Endothelial cell of umbilical vein (primary cell): Measurements from ENCODE around the gene PRKG1. TPM values are rescaled to one million over a fixed set of nuclear protein-coding genes. Genes with fewer than 3 reads are reported as not detected.

ENCODE experiments used
- BruUV-seq: library from RNA; stranded (reverse); fragments of 400-500 nt; replicated peaks from 2 replicates; lab custom pipeline; 2021; lab: Mats Ljungman, UMichigan
- CTCF ChIA-PET: fragments of 300-600, 350-600 bp; sonication (Branson Sonifier 250); formaldehyde crosslinking; loops from one replicate; lab custom pipeline; 2021; ENCODE audit warnings: antibody characterized with exemption, inconsistent platforms; lab: Charles Lee
- POLR2A ChIA-PET: fragments of 300-600, 350-600 bp; sonication (Branson Sonifier 250); formaldehyde crosslinking; loops from one replicate; lab custom pipeline; 2021; ENCODE audit warnings: antibody characterized with exemption, inconsistent platforms; lab: Charles Lee
- DNase-seq: peaks from one replicate; pipeline ENCODE4 v3.0.0-alpha.2; 2011; ENCODE audit warnings: low read depth, low spot score
- FAIRE-seq: peaks from 2 replicates; lab custom pipeline; 2011; peaks lifted over from hg19 to GRCh38; lab: Jason Lieb, UNC
- H2AFZ ChIP-seq: 2 replicates; pipeline ENCODE4 v1.6.0; 2012; ENCODE audit warnings: low read depth, low read length, control low read depth, inconsistent platforms
- H3K27ac ChIP-seq: 2 replicates; pipeline ENCODE4 v1.5.1; 2011; ENCODE audit warnings: low read depth, mild to moderate bottlenecking, control low read depth, low read length, moderate library complexity; ENCODE audit not compliant: insufficient read depth
- H3K27me3 ChIP-seq, 2 experiments: 2 replicates each; pipeline versions ENCODE4 v1.6.0 to v1.6.1; 2011; ENCODE audit warnings: low read length in 2 of 2, mixed read lengths in 1 of 2; ENCODE audit not compliant: control insufficient read depth in 2 of 2, insufficient read depth in 2 of 2
- H3K36me3 ChIP-seq, 2 experiments: 2 replicates in 1 of 2; 3 replicates in 1 of 2; pipeline ENCODE4 v1.5.1; 2011; ENCODE audit warnings: low read length in 2 of 2, mild to moderate bottlenecking in 1 of 2, moderate library complexity in 1 of 2; ENCODE audit not compliant: control insufficient read depth in 2 of 2, insufficient read depth in 2 of 2; ENCODE audit errors: extremely low read depth in 1 of 2
- H3K4me1 ChIP-seq: 3 replicates; pipeline ENCODE4 v1.5.1; 2011; ENCODE audit warnings: mild to moderate bottlenecking, low read length; ENCODE audit not compliant: control insufficient read depth, insufficient read depth; ENCODE audit errors: extremely low read depth
- H3K4me2 ChIP-seq: 2 replicates; pipeline ENCODE4 v1.6.1; 2011; ENCODE audit warnings: low read length, control low read depth, mixed read lengths; ENCODE audit not compliant: insufficient read depth
- H3K4me3 ChIP-seq, 3 experiments: fragments of 200-600 bp in 1 of 3; sonication (generic), shearing (Covaris generic) in 1 of 3; replicated peaks in 1 of 3; 2 replicates each; pipeline ENCODE4 v1.5.1; 2011 to 2016; ENCODE audit warnings: control low read depth in 3 of 3, low read length in 3 of 3, mild to moderate bottlenecking in 2 of 3, inconsistent platforms in 1 of 3, low read depth in 1 of 3, moderate library complexity in 1 of 3; ENCODE audit not compliant: insufficient read depth in 1 of 3
- H3K79me2 ChIP-seq: 2 replicates; pipeline ENCODE4 v1.6.0; 2012; ENCODE audit warnings: low read length, inconsistent platforms; ENCODE audit not compliant: control insufficient read depth, insufficient read depth
- H3K9ac ChIP-seq: replicated peaks from 2 replicates; pipeline ENCODE3; 2011; ENCODE audit warnings: low read length, control low read depth; ENCODE audit not compliant: insufficient read depth; ENCODE audit errors: extremely low read depth
- H3K9me1 ChIP-seq: replicated peaks from 3 replicates; pipeline ENCODE4 v1.6.0; 2011; ENCODE audit warnings: mild to moderate bottlenecking, low read length; ENCODE audit not compliant: control insufficient read depth, insufficient read depth; ENCODE audit errors: extremely low read depth
- H3K9me3 ChIP-seq: replicated peaks from 2 replicates; pipeline ENCODE4 v1.5.1; 2012; ENCODE audit warnings: low read length, inconsistent platforms; ENCODE audit not compliant: control insufficient read depth, insufficient read depth
- H4K20me1 ChIP-seq: replicated peaks from 2 replicates; pipeline ENCODE3; 2011; ENCODE audit warnings: mild to moderate bottlenecking, low read length; ENCODE audit not compliant: control insufficient read depth, insufficient read depth; ENCODE audit errors: extremely low read depth
- EZH2 ChIP-seq: IDR thresholded peaks from 2 replicates; pipeline ENCODE4 v1.6.1; 2012; ENCODE audit warnings: borderline replicate concordance, low read depth, mild to moderate bottlenecking, moderate library complexity, low read length, inconsistent platforms; ENCODE audit not compliant: severe bottlenecking
- FOS ChIP-seq: IDR thresholded peaks from 2 replicates; pipeline ENCODE4 v1.6.1; 2011; ENCODE audit warnings: mild to moderate bottlenecking, low read length, moderate library complexity, borderline replicate concordance; ENCODE audit not compliant: insufficient read depth
- GATA2 ChIP-seq: IDR thresholded peaks from 2 replicates; pipeline ENCODE4 v1.7.0; 2011; ENCODE audit warnings: low read depth, mild to moderate bottlenecking, moderate library complexity, mixed read lengths, low read length; ENCODE audit not compliant: insufficient read length, insufficient read depth
- JUN ChIP-seq: IDR thresholded peaks from 2 replicates; pipeline ENCODE4 v1.6.1; 2011; ENCODE audit warnings: borderline replicate concordance, low read depth; ENCODE audit not compliant: insufficient read length, insufficient read depth
- MYC ChIP-seq: IDR thresholded peaks from one replicate; pipeline ENCODE4 v1.6.1; 2011; ENCODE audit warnings: mild to moderate bottlenecking, low read depth, low read length
- POLR2A ChIP-seq: IDR thresholded peaks from 2 replicates; pipeline ENCODE4 v1.6.1; 2012; ENCODE audit warnings: low read depth, mild to moderate bottlenecking, control low read depth, low read length
- POLR2AphosphoS5 ChIP-seq: IDR thresholded peaks from 2 replicates; pipeline ENCODE4 v1.6.1; 2012; ENCODE audit warnings: low read depth, mild to moderate bottlenecking, control low read depth, low read length, moderate library complexity; ENCODE audit not compliant: insufficient read depth
- dilution Hi-C: fragments of 300-500 bp; cut with MboI; formaldehyde crosslinking; loops from one replicate; pipeline ENCODE4 v1.15.0; 2019; ENCODE audit warnings: low sequenced_read_pairs; ENCODE audit not compliant: extremely low pct_ligation_motif_present
- intact Hi-C: fragments of 100-400 bp; cut with micrococcal nuclease; formaldehyde crosslinking; loops from one replicate; pipeline ENCODE4 v1.10.0; 2022
- polyA plus RNA-seq, 4 experiments: library from polyadenylated mRNA; depleted of rRNA in 3 of 4; stranded (reverse) in 3 of 4; unstranded in 1 of 4; fragments of >200 nt; gene quantifications; 2 replicates each; pipeline versions ENCODE4 v1.2.1 to v1.2.3, GENCODE V29; 2011 to 2012; ENCODE audit warnings: missing spikeins in 1 of 4
- total RNA-seq: library from RNA; stranded (reverse); gene quantifications from 2 replicates; pipeline ENCODE4 v1.2.3, GENCODE V29; 2021
- TF ChIP-seq, protein P1 (sequence below), 2 donors: IDR thresholded peaks; 1 replicate in 1 of 2; 2 replicates in 1 of 2; pipeline ENCODE4 v1.5.1; 2011; ENCODE audit warnings: low read length in 2 of 2, mild to moderate bottlenecking in 2 of 2, moderate library complexity in 2 of 2, control low read depth in 1 of 2, inconsistent platforms in 1 of 2, low read depth in 1 of 2; ENCODE audit not compliant: insufficient read depth in 1 of 2; ENCODE audit errors: extremely low read depth in 1 of 2
- TF ChIP-seq, protein P2 (sequence below): IDR thresholded peaks from 2 replicates; pipeline ENCODE4 v1.6.1; 2011; ENCODE audit not compliant: insufficient read depth, insufficient read length

Gene PRKG1
- total and polyA plus RNA-seq, 2 donors (not counting 3 experiments of a cell fraction or from before 2014, with no cell fraction given): 0.01 to 0.18 TPM

DNA sequence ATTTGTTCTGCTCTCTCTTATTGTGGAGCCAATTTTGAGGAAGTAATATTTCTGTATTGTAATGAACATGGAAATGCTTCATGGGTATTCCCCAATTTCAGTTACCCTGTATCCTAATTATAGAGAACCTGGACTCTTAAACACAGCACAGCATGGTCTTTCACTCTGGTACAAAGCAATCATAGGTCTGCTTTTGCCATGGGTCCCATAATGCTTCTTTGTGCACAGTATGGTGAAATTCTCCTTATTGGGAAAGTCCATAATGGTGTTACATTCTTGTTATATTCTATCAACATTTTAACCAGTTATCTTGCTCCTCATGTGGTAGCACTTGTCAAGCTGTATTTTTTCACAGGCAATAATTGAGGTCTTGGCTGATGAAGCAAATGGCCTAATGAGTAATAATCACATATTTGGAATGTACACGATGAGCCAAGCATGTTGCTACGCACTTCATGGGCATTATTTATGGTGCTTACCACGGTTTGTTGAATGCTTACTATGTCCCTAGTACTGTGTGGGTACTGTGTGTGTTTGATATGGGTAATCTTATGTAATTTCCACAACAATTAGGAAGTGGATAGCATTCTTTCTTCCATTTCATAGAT lies 42.9 kb downstream of the PRKG1 start:
- H3K27ac ChIP-seq: no peak overlapping the region

More for the DNA sequence above, 42.9 kb downstream of the PRKG1 start:
- H4K20me1 ChIP-seq: no peaks in the 10 kb centered on the region
- ChIA-PET CTCF (no interaction called here), POLR2A (no interaction called here)
- no peaks in the 10 kb centered on the region for H3K9me3 ChIP-seq
- no peak for FAIRE-seq
- intact Hi-C loops (no loop called here), dilution Hi-C loops (no loop called here)
- no peaks in the 10 kb centered on the region for H3K79me2 ChIP-seq
- no peaks in the 10 kb centered on the region for H3K36me3 ChIP-seq
- H2AFZ ChIP-seq: no peak overlapping the region
- no TSS peak for BruUV-seq
- H3K9ac ChIP-seq: no peak overlapping the region
- no peaks in the 10 kb centered on the region for H3K27me3 ChIP-seq
- H3K4me2 ChIP-seq: no peak overlapping the region
- H3K9me1 ChIP-seq: no peaks in the 10 kb centered on the region
- DNase-seq: no peak
- TF ChIP-seq MYC (no peak), POLR2AphosphoS5 (no peak), JUN (no peak), FOS (no peak), GATA2 (no peak), POLR2A (no peak), EZH2 (no peak)
- TF ChIP-seq, protein P1, sequence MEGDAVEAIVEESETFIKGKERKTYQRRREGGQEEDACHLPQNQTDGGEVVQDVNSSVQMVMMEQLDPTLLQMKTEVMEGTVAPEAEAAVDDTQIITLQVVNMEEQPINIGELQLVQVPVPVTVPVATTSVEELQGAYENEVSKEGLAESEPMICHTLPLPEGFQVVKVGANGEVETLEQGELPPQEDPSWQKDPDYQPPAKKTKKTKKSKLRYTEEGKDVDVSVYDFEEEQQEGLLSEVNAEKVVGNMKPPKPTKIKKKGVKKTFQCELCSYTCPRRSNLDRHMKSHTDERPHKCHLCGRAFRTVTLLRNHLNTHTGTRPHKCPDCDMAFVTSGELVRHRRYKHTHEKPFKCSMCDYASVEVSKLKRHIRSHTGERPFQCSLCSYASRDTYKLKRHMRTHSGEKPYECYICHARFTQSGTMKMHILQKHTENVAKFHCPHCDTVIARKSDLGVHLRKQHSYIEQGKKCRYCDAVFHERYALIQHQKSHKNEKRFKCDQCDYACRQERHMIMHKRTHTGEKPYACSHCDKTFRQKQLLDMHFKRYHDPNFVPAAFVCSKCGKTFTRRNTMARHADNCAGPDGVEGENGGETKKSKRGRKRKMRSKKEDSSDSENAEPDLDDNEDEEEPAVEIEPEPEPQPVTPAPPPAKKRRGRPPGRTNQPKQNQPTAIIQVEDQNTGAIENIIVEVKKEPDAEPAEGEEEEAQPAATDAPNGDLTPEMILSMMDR (IDR thresholded peaks at IDR 0.05; ENCODE audit: extremely low read depth in 1 of 2, insufficient read depth in 1 of 2, low read depth in 1 of 2, low read length in 2 of 2): no peak
- TF ChIP-seq, protein P2, sequence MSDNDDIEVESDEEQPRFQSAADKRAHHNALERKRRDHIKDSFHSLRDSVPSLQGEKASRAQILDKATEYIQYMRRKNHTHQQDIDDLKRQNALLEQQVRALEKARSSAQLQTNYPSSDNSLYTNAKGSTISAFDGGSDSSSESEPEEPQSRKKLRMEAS: no peak
- H3K4me3 ChIP-seq: no peak overlapping the region
- H3K4me1 ChIP-seq: no peaks in the 10 kb centered on the region
